Prostate gland (tissue), 2 donors: Measurements from ENCODE around the gene C1orf174. TPM values are rescaled to one million over a fixed set of nuclear protein-coding genes. Genes with fewer than 3 reads are reported as not detected.

Source experiments
- DNase-seq: peaks from one replicate; pipeline ENCODE4 v3.0.0-alpha.2; 2019; ENCODE audit warnings: low spot score
- H3K27ac ChIP-seq, 2 donors: fragments of 200-600 bp; sonication (generic); 2 replicates each; pipeline ENCODE4 v1.5.1; 2017 to 2019
- H3K27me3 ChIP-seq: fragments of 200-600 bp; sonication (generic); replicated peaks from 2 replicates; pipeline ENCODE4 v1.5.1; 2019; ENCODE audit not compliant: insufficient read depth
- H3K36me3 ChIP-seq, 2 donors: fragments of 200-600 bp; sonication (generic); 1 replicate in 1 of 2; 2 replicates in 1 of 2; pipeline versions ENCODE4 v1.5.1 to v1.8.1; 2017 to 2019
- H3K4me1 ChIP-seq: fragments of 200-600 bp; sonication (generic); replicated peaks from 2 replicates; pipeline ENCODE4 v1.5.1; 2019
- H3K4me3 ChIP-seq, 2 donors: fragments of 200-600 bp; sonication (generic); 2 replicates each; pipeline ENCODE4 v1.5.1; 2017 to 2019
- H3K9me3 ChIP-seq: fragments of 200-600 bp; sonication (generic); 2 replicates; pipeline ENCODE4 v1.5.1; 2017
- POLR2A ChIP-seq: fragments of 450-650 bp; IDR thresholded peaks from one replicate; pipeline ENCODE4 v1.6.1; 2016; ENCODE audit warnings: antibody characterized with exemption, mild to moderate bottlenecking
- POLR2AphosphoS5 ChIP-seq: sonication (generic); formaldehyde crosslinking; IDR thresholded peaks from one replicate; pipeline ENCODE4 v1.6.1; 2017; ENCODE audit warnings: antibody characterized with exemption
- WGBS: methylation state at CpG from one replicate; pipeline ENCODE4 v1.1.5; 2018; 5-methylcytosine and 5-hydroxymethylcytosine counted together
- intact Hi-C: fragments of 100-400 bp; cut with DNase I; formaldehyde crosslinking; loops from one replicate; pipeline ENCODE4 v1.14.2; 2022
- total RNA-seq, 2 donors: library from RNA; depleted of rRNA; stranded (reverse); fragments of >200 nt; gene quantifications; one replicate each; pipeline ENCODE4 v1.1.0, GENCODE V29; 2016
- TF ChIP-seq, protein P1 (sequence below), 4 experiments: fragments of 200-600 bp in 2 of 4; fragments of 450-650 bp in 2 of 4; sonication (generic) in 2 of 4; IDR thresholded peaks; 1 replicate in 3 of 4; 2 replicates in 1 of 4; pipeline ENCODE4 v1.5.1; 2016 to 2019; ENCODE audit warnings: antibody characterized with exemption in 4 of 4, mild to moderate bottlenecking in 2 of 4, moderate library complexity in 2 of 4

C1orf174 gene
- total RNA-seq, 2 donors from 2014 or later: 27.1 to 32.7 TPM

DNA sequence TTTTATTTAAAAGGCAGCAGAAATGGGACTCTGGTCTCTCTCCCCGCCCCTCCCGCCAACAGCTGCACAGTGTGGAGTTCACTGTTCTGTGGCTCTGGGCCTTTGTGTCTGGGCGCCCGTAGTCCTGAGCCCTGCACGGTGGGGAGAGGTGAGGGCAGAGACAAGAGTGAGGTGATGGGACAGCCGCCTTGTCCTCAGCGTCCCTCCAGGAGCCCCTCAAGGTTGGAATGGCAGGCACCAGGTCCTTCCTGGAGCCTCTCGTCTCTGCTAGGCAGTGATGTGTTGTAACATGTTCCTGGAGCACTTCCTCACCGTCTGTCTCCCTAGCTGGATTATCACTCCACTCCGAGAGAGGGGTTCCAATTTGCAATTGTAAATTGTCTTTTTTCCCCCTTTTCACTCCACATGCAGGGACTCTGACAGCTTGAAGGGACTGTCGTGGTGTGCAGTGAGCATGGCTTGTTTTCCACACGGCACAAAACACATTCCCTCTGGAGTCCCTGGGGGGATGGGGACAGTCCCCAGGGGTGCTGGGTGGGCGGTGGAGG lies 44.6 kb upstream of the C1orf174 start:
- Histone ChIP-seq H3K27ac (no peak overlapping the region), H3K27me3 (peaks cover 12% of the 10 kb centered on the region), H3K4me3 (no peak overlapping the region), H3K9me3 (no peaks in the 10 kb centered on the region), H3K4me1 (no peaks in the 10 kb centered on the region), H3K36me3 (no peaks in the 10 kb centered on the region)
- intact Hi-C loops: no loop called here
- no peak for TF ChIP-seq POLR2A
- DNase-seq: no peak
- 56% methylated on average over 13 of the region's 13 CpGs for WGBS

DNA sequence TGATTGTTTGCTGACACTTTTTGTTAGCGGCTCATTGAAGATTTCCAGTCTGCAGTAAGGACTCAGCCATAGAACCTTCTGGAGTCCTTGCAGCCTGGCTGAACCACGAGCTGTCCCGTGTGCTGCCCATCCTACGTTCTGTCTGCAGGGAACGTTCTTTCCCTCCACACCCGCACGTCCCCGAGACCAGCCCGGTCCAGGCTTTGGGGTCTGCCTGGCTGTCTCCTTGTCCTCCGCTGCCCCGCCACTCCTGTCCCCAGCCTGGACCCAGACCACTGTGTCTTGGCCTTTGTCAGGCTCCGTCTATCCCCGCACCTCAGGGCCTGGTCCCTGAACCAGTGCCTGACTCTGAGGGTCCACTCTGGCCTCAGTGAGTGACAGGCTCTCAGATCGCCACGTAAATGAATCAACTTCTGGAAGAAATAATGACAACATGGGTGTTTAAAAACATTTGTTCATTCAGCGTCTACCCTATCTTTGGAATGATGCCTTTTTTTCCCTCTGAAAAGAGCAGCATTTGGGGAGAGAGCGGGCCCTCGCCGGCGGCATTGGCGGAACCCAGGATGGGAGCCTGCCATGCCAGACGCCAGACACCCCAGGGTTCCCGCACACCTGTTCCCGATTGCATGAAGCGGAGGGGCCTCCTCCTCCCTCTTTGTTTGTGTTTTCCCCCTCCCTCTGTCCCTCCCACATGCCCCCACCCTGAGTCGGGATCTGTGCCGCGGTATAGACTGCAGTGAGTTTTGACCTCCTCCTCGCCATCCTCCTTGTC lies 43.9 kb upstream of the C1orf174 start:
- TF ChIP-seq, protein P1, sequence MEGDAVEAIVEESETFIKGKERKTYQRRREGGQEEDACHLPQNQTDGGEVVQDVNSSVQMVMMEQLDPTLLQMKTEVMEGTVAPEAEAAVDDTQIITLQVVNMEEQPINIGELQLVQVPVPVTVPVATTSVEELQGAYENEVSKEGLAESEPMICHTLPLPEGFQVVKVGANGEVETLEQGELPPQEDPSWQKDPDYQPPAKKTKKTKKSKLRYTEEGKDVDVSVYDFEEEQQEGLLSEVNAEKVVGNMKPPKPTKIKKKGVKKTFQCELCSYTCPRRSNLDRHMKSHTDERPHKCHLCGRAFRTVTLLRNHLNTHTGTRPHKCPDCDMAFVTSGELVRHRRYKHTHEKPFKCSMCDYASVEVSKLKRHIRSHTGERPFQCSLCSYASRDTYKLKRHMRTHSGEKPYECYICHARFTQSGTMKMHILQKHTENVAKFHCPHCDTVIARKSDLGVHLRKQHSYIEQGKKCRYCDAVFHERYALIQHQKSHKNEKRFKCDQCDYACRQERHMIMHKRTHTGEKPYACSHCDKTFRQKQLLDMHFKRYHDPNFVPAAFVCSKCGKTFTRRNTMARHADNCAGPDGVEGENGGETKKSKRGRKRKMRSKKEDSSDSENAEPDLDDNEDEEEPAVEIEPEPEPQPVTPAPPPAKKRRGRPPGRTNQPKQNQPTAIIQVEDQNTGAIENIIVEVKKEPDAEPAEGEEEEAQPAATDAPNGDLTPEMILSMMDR (IDR thresholded peaks at IDR 0.05): no peak
- TF ChIP-seq POLR2A (no peak), POLR2AphosphoS5 (no peak)
- no peaks in the 10 kb centered on the region for H3K4me1 ChIP-seq
- no peak for DNase-seq

DNA sequence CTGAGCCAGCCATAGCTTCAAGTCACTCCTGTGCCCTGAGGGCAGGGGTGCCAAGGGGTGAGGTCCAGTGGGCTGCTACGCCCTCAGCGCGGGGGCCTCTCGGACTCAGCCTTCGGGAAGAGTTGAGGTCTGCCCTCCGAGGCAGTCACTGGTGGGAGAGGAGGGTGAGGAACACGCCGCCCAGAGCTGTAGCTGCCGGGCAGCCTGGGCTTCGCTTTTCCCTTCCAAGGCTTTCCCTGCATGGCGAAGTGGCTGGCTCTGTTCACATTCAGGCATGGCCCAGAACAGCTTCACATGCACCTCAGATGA lies 43.0 kb upstream of the C1orf174 start:
- intact Hi-C loops: no loop called here
- no peaks in the 10 kb centered on the region for H3K9me3 ChIP-seq
- peaks cover 8% of the 10 kb centered on the region for H3K27me3 ChIP-seq
- no peaks in the 10 kb centered on the region for H3K36me3 ChIP-seq
- TF ChIP-seq, protein P1 (IDR thresholded peaks at IDR 0.05): no peak
- TF ChIP-seq POLR2A (no peak), POLR2AphosphoS5 (no peak)
- DNase-seq: no peak
- H3K4me1 ChIP-seq: no peaks in the 10 kb centered on the region
- 81% methylated on average over 11 of the region's 11 CpGs for WGBS
- no peak overlapping the region for H3K27ac ChIP-seq
- no peak overlapping the region for H3K4me3 ChIP-seq

More for the DNA sequence above, 43.9 kb upstream of the C1orf174 start:
- whole genome bisulfite sequencing: 77% methylated on average over 29 of the region's 29 CpGs
- H3K27me3 ChIP-seq: peaks cover 12% of the 10 kb centered on the region
- no peak overlapping the region for H3K27ac ChIP-seq
- H3K4me3 ChIP-seq: no peak overlapping the region
- H3K36me3 ChIP-seq: no peaks in the 10 kb centered on the region
- intact Hi-C loops: no loop called here
- H3K9me3 ChIP-seq: no peaks in the 10 kb centered on the region

DNA sequence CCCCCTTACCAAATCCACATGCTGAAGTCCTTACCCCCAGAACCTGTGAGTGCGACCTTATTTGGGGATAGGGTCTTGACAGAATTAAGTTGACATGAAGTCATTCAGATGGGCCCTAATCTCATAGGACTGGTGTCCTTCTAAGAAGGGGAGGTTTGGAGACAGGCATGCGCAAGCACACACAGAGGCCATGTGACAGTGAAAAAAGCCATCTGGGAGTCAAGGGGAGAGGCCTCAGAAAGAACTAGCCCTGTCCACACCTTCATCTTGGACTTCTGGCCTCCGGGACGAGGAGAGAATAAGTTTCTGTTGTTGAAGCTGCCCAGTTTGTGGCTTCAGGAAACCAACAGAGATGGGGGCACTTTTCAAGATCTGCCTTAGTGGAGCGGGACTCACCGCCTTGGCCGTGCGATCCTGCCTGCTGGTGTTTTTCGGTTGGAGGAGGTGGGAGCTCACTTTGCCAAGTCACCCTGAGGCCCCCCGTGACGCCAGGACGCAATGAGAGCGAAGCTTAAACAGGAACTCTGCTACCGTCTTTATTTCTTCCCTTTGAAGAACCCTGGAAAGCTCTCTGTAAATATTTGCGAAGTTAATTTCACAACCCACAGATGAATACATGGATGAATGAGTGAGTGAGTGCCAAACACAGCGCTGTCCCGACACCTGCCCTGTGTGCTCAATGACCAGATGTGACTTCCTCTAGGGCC lies 42.5 kb upstream of the C1orf174 start:
- Histone ChIP-seq H3K27ac (no peak overlapping the region), H3K9me3 (no peaks in the 10 kb centered on the region), H3K4me3 (no peak overlapping the region), H3K27me3 (peaks cover 8% of the 10 kb centered on the region), H3K36me3 (no peaks in the 10 kb centered on the region), H3K4me1 (no peaks in the 10 kb centered on the region)
- intact Hi-C loops: no loop called here
- 54% methylated on average over 17 of the region's 17 CpGs for WGBS
- TF ChIP-seq, protein P1 (IDR thresholded peaks at IDR 0.05): no peak
- TF ChIP-seq POLR2AphosphoS5 (no peak), POLR2A (no peak)
- DNase-seq: no peak

DNA sequence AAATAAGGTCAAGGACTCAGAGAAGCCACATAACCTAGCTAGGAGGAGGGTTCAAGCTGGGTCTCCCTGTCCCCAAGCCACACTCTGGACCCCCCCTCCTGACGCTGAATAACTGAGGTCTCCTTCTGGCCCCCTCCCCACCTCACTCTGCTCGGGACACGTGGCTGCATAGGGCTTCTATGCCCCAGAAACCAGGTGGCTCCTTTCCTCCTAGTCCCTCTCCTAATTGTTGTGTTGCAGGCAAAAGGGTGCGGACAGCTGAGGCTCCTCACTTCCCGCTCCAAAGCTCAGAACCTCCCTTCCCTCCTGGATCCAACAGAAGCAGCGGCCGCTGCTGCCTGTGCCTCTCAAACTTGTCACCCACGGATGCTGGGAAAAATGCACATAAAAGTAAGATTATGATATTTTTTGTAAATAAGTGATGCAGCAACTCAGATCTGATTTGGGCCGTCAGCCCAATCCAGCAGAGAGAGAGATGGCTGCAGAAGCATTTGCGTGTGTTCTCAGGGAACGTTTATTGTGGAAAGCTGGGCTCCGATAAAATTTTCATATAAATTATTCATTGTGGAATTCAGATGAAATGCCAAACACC lies 40.8 kb upstream of the C1orf174 start:
- 29% methylated on average over 12 of the region's 12 CpGs for WGBS
- no peaks in the 10 kb centered on the region for H3K9me3 ChIP-seq
- no peaks in the 10 kb centered on the region for H3K36me3 ChIP-seq
- no peaks in the 10 kb centered on the region for H3K4me1 ChIP-seq
- no peak for DNase-seq
- no peak overlapping the region for H3K4me3 ChIP-seq
- no peak for TF ChIP-seq POLR2A
- no peak for TF ChIP-seq POLR2AphosphoS5
- TF ChIP-seq, protein P1 (IDR thresholded peaks at IDR 0.05): no peak
- intact Hi-C loops: no loop called here
- H3K27me3 ChIP-seq: peaks cover 8% of the 10 kb centered on the region
- H3K27ac ChIP-seq: no peak overlapping the region
